GM12892 (cell line): ENCODE results near the gene EXOSC3.
"Not testable (repeated sequence)": the region's sequence is repeated elsewhere in the genome, so short reads cannot be mapped to it uniquely, and the experiment has no call there.

Experiments used
- POLR2A ChIP-seq: IDR thresholded peaks from 2 replicates; pipeline ENCODE4 v1.6.1; 2011; ENCODE audit warnings: low read depth, low read length, control low read depth
- POLR2AphosphoS5 ChIP-seq: IDR thresholded peaks from 2 replicates; pipeline ENCODE4 v1.6.1; 2011; ENCODE audit warnings: low read depth, low read length, control low read depth

DNA sequence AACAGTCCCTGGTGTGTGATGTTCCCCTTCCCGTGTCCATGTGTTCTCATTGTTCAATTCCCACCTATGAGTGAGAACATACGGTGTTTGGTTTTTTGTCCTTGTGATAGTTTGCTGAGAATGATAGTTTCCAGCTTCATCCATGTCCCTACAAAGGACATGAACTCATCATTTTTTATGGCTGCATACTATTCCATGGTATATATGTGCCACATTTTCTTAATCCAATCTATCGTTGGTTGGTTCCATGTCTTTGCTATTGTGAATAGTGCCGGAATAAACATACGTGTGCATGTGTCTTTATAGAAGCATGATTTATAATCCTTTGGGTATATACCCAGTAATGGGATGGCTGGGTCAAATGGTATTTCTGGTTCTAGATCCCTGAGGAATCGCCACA is 19.6 kb downstream of the EXOSC3 start:
- not testable (repeated sequence) for TF ChIP-seq POLR2AphosphoS5, POLR2A
